Measurements from ENCODE around the gene UNC5C. TPM values are rescaled to one million over a fixed set of nuclear protein-coding genes. Genes with fewer than 3 reads are reported as not detected.

The UNC5C gene
- polyA plus RNA-seq, 1 experiment: not detected

DNA sequence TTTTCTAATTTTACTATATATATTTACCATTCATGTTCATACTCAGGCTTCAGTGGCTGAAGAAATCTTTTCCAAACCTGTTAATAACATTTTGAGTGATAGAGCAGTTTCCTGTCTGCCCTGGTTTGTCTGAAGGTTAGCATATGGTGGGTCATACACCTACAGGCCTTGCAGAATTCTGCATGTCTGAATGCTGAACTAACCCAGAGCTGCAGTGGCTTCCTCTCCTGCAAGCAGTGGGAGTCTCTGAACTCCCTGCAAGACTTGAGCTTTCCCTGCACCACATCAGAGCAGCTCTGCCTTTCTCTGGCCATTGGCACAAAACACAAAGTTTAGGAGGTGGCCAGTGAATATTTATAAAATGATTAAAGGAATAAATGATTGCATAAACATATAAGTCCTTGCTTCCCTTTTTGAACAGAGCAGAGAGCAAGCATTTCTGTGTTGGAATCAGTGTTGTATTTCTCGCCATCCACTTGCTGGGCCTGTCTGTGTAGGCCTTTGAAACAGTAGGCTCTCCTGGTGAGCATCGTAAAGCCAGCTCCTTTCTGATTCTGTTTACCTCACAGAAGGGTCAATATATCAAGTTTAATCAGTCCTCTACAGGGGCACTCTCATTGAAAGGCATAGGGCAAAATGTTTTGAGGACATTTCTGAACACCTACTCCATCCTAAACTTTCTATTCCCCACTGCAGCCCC lies 15.0 kb upstream of the UNC5C start:
- TF ChIP-seq, protein P1, sequence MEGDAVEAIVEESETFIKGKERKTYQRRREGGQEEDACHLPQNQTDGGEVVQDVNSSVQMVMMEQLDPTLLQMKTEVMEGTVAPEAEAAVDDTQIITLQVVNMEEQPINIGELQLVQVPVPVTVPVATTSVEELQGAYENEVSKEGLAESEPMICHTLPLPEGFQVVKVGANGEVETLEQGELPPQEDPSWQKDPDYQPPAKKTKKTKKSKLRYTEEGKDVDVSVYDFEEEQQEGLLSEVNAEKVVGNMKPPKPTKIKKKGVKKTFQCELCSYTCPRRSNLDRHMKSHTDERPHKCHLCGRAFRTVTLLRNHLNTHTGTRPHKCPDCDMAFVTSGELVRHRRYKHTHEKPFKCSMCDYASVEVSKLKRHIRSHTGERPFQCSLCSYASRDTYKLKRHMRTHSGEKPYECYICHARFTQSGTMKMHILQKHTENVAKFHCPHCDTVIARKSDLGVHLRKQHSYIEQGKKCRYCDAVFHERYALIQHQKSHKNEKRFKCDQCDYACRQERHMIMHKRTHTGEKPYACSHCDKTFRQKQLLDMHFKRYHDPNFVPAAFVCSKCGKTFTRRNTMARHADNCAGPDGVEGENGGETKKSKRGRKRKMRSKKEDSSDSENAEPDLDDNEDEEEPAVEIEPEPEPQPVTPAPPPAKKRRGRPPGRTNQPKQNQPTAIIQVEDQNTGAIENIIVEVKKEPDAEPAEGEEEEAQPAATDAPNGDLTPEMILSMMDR (IDR thresholded peaks at IDR 0.05; ENCODE audit: insufficient read depth, low read depth, low read length): no peak
- CTCF ChIA-PET: no interaction called here
- H3K36me3 ChIP-seq (ENCODE audit: control insufficient read depth, insufficient read depth, low read length): no peaks in the 10 kb centered on the region
- H3K4me3 ChIP-seq (ENCODE audit: low read depth, low read length): no peak overlapping the region
- POLR2A ChIA-PET: no interaction called here
- DNase-seq (ENCODE audit: low read depth): no peak
- H3K27me3 ChIP-seq (ENCODE audit: control insufficient read depth, insufficient read depth, low read length): no peaks in the 10 kb centered on the region

DNA sequence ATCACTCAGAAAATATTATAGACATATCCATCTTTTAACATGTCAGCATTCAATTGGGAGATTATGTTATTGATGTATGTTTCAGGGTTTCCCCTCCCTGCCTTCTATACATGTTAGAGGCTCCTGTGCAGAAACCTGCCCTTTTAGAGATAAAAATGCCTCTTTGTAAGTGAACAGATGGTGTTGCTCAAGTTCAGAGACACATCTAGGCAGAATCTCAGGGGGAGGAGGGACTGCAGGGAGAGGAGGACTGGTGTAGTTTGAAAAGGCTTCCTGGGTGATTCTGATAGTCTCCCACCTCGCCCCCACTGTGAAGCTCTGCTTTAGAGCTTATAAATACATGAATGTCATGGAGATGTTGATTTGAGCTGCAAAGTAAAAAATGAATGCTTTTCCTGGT lies 12.0 kb upstream of the UNC5C start:
- TF ChIP-seq, protein P1 (IDR thresholded peaks at IDR 0.05; ENCODE audit: insufficient read depth, low read depth, low read length): no peak
- H3K27me3 ChIP-seq (ENCODE audit: control insufficient read depth, insufficient read depth, low read length): no peaks in the 10 kb centered on the region
- DNase-seq (ENCODE audit: low read depth): no peak
- no peaks in the 10 kb centered on the region for H3K36me3 ChIP-seq (ENCODE audit: control insufficient read depth, insufficient read depth, low read length)
- POLR2A ChIA-PET: no interaction called here
- H3K4me3 ChIP-seq (ENCODE audit: low read depth, low read length): no peak overlapping the region
- CTCF ChIA-PET: interaction anchor here (0.7 kb wide), 1 partner anchor 9 kb away, joined by 3 read pairs; no protein-coding TSS in a partner anchor

DNA sequence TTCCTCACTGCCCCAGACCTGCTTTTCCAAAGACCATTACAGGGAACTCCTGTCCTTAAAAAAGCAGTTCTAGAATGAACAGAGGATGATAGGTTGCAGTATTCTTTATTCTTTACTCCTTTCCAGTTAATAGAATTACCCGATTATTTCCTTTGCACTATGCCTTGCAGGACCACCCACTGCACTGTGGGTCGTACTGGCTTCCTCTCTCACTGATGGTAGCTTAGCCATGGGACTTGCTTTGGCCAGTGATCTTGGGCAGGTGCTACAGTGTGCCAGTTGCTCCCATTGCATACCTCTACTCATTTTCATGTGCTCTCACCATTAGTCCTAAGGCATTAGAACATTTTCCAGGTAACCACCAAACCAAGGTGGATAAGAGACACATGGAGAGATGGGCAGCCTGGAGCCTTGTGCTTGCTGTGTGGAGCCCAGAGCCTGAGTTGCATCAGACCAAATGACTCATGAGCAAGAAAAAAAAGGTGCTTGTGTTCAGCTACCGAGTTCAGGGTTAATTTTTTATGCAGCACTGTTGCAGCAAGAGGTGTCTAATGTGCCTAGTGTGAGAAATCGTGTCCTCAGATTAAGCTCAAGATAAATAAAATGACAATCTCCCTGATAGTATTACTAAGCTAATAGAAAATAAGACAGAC lies 7.6 kb upstream of the UNC5C start:
- TF ChIP-seq, protein P1 (IDR thresholded peaks at IDR 0.05; ENCODE audit: insufficient read depth, low read depth, low read length): no peak
- Histone ChIP-seq H3K4me3 (ENCODE audit: low read depth, low read length) (no peak overlapping the region), H3K36me3 (ENCODE audit: control insufficient read depth, insufficient read depth, low read length) (no peaks in the 10 kb centered on the region), H3K27me3 (ENCODE audit: control insufficient read depth, insufficient read depth, low read length) (no peaks in the 10 kb centered on the region)
- POLR2A ChIA-PET: no interaction called here
- CTCF ChIA-PET: interaction anchor here (0.6 kb wide), 1 partner anchor 90 kb away, joined by 3 read pairs; no protein-coding TSS in a partner anchor
- DNase-seq (ENCODE audit: low read depth): no peak

DNA sequence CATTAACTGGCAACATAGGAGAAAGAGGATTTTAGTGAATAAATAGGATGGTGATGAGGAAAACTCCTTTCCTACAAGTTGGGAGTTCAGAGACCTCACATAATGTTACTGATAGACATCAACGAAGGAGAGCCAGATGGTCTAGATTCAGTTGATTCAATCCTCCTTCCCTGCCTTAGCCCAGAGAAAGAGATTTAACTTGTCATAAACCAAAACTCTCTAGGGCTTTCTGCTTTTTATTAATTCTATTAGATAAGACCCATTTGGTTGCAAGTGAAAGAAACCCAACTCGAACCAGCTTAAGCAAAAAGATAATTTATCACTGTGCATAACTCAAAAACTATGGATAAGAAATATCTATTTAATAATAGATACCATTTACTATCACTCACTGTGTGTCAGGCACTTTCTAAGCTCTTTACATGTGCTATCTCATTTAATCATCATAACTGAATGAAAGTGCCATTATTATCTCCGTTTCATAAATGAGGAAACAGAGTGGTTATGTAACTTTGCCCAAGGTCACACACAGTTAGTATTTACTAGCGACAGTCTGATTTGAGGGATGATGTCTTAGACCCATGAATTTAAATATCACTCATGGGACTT lies 4.3 kb upstream of the UNC5C start:
- TF ChIP-seq, protein P1 (IDR thresholded peaks at IDR 0.05; ENCODE audit: insufficient read depth, low read depth, low read length): no peak
- Histone ChIP-seq H3K4me3 (ENCODE audit: low read depth, low read length) (no peak overlapping the region), H3K27me3 (ENCODE audit: control insufficient read depth, insufficient read depth, low read length) (peaks cover 2% of the 10 kb centered on the region; the same call in 1 of the 2 replicates), H3K36me3 (ENCODE audit: control insufficient read depth, insufficient read depth, low read length) (no peaks in the 10 kb centered on the region)
- CTCF ChIA-PET: no interaction called here
- no peak for DNase-seq (ENCODE audit: low read depth)
- POLR2A ChIA-PET: no interaction called here

DNA sequence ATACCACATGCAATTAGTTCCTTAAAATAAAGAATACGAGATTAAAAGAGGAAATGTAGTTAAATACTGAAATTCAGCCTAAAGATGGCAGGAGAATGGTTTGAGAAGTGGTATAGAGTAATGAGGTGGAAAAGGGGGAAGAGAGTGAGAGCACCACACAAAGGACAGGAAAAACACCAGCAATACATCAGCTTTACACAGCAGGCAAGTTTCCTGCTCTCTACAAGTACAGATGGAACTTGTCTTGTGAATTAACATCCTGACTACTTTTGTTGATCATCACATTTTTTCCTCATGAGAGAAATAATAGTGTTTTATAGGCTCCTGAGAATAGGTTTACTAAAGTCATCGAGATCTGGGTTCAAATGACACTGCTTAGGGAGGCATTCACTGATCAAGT lies 2.9 kb upstream of the UNC5C start:
- no peaks in the 10 kb centered on the region for H3K36me3 ChIP-seq (ENCODE audit: control insufficient read depth, insufficient read depth, low read length)
- DNase-seq (ENCODE audit: low read depth): no peak
- H3K27me3 ChIP-seq (ENCODE audit: control insufficient read depth, insufficient read depth, low read length): peaks cover 4% of the 10 kb centered on the region
- no peak overlapping the region for H3K4me3 ChIP-seq (ENCODE audit: low read depth, low read length)
- POLR2A ChIA-PET: no interaction called here
- TF ChIP-seq, protein P1 (IDR thresholded peaks at IDR 0.05; ENCODE audit: insufficient read depth, low read depth, low read length): no peak
- CTCF ChIA-PET: no interaction called here
